Esophagus muscularis mucosa (tissue), 4 donors: ENCODE data around the gene FAM227B.

Experiments
- EP300 ChIP-seq: sonication (generic); formaldehyde crosslinking; IDR thresholded peaks from one replicate; pipeline ENCODE4 v1.6.1; 2017; ENCODE audit warnings: antibody characterized with exemption
- POLR2A ChIP-seq: fragments of 450-650 bp; IDR thresholded peaks from one replicate; pipeline ENCODE4 v1.6.1; 2017; ENCODE audit warnings: antibody characterized with exemption, moderate library complexity, mild to moderate bottlenecking, low read depth
- POLR2AphosphoS5 ChIP-seq, 2 donors: sonication (generic); formaldehyde crosslinking; IDR thresholded peaks; one replicate each; pipeline ENCODE4 v1.6.1; 2017; ENCODE audit warnings: antibody characterized with exemption in 2 of 2
- TF ChIP-seq, protein P1 (sequence below), 3 experiments: fragments of 200-600 bp in 2 of 3; fragments of 450-650 bp in 1 of 3; sonication (generic) in 2 of 3; IDR thresholded peaks; one replicate each; pipeline ENCODE4 v1.5.1; 2017 to 2019; ENCODE audit warnings: antibody characterized with exemption in 3 of 3, mild to moderate bottlenecking in 2 of 3, moderate library complexity in 1 of 3

DNA sequence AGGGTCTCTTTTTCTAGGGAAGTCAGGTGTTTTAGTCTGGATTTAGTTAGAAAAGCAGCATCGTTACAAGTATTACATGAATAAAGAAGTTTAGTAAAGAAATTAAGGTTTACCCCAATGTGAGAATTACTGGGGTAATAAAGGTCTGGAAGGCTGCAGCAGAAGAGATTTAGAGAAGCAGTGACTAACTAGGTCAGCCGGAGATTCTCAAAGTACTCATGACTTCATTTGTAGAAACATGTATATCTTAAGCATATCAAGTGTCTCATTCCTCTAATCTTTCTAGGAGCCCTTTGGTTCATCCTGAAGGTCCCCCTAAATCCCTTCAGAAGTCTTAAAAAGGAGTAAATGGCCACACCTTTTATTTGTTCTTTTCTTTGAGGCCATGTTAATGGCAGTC, 26.3 kb upstream of the FAM227B start:
- TF ChIP-seq POLR2A (no peak), POLR2AphosphoS5 (IDR thresholded peaks at IDR 0.05) (no peak), EP300 (no peak)
- TF ChIP-seq, protein P1, sequence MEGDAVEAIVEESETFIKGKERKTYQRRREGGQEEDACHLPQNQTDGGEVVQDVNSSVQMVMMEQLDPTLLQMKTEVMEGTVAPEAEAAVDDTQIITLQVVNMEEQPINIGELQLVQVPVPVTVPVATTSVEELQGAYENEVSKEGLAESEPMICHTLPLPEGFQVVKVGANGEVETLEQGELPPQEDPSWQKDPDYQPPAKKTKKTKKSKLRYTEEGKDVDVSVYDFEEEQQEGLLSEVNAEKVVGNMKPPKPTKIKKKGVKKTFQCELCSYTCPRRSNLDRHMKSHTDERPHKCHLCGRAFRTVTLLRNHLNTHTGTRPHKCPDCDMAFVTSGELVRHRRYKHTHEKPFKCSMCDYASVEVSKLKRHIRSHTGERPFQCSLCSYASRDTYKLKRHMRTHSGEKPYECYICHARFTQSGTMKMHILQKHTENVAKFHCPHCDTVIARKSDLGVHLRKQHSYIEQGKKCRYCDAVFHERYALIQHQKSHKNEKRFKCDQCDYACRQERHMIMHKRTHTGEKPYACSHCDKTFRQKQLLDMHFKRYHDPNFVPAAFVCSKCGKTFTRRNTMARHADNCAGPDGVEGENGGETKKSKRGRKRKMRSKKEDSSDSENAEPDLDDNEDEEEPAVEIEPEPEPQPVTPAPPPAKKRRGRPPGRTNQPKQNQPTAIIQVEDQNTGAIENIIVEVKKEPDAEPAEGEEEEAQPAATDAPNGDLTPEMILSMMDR (IDR thresholded peaks at IDR 0.05): no peak
